NCI-H2107 (cell line): ENCODE measurements around the gene SPINK14.

ENCODE experiments used
- DNase-seq: peaks from one replicate; lab custom pipeline; 2025; lab: John Stamatoyannopoulos, UW

Gene SPINK14

DNA sequence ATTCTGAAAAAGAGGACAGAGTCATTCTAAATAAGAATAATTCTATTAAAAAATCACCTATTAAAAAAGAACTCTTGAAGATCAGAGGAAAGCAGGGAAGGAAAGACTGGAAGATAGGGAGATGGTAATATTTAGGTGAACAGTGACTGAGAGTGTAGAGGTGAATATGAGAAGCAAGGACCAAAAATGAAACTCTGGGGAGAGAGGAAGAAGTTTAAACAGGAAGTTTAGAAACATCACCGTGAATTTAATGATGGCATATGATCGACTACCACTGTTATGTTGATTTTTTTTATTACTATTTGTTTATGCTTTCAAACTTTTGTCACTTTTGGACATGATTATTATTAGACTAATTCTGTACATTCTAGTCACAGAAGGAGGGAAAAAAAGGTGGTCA is 32.8 kb downstream of the SPINK14 start:
- no peak for DNase-seq

DNA sequence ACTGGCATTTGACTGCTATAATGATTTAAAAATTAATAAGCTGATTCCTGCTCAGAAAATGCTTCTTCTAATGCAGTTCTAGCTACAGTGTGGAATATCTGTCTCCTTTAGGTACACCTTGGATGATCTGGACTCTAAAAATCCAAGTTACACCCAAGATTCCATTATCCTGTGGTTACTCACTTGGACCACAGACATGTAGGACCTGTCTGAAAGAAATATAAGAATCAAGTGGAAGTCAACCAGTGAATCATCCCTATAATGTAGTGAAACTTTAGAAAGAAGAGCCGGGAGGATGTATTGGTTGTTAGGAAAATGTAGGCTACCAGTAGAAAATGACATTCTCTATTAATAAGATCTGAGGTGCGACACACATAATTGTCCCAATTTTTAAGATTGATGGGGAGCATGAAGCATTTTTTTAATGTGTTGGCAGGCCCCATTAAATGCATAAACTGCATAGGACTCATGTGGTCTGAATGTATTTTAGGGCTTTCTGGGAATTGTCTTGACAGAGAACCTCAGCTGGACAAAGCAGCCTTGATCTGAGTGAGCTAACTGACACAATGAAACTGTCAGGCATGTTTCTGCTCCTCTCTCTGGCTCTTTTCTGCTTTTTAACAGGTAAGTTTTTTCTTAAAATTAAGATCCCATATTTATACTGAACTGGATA is 34.3 kb downstream of the SPINK14 start, which contains the start of gene SPINK6:
TSS of gene SPINK6 (plus strand) at position 512 of the 673 bp plus-strand sequence. CDS start at position 567, 55 bp downstream.
- no peak for DNase-seq

DNA sequence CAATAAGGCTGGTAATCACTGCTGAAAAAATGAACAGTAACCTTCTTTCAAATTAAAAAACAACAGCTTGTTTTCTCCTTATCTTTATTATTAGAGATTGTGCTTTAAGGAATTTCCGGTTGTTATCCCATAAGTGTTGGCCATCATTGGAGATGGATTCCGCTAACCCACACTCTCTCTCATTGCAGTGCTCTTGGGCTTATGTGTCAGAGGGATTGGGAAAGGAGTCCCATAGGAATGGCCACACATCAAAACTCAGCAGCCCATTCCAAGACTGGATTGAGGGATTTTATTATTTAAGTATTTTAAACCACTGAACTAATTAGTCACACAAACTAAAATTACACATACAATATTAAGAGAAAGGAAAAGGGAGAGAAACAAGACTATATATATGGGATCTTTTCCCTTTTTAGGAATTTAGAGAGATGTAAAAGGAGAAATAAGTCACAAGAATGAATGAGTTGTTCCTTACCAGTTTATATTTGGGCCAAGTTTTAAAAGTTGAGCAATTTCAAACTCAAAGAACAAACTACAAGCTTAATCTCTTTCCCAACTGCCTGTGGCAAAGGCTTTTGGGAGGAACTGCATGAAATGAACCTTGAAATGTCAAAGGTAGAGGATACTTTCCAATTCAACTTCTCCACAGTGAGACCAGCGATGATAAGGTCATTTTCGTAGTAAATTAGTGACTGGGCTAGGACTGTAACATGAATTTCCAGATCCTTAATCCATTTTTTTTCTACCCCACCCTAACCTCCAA is 36.9 kb downstream of the SPINK14 start:
- DNase-seq, result no peak

DNA sequence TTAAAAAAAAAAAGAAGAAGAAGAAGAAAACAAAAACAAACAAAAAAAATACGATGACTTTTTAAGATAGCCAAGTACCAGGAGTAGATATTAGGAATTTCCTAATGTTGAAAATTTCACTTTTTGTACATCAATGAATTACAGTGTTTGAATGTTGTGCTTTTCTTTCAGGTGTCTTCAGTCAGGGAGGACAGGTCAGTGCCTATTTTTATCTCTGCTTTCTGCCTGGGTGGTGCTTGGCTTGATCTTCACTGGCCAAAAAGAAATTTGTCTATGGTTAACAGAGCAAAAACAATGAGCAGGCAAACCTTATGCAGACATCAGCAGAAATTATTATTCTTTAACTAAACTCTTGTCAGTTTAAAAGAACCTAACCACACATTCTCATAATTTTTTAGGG is 37.5 kb downstream of the SPINK14 start:
- no peak for DNase-seq

DNA sequence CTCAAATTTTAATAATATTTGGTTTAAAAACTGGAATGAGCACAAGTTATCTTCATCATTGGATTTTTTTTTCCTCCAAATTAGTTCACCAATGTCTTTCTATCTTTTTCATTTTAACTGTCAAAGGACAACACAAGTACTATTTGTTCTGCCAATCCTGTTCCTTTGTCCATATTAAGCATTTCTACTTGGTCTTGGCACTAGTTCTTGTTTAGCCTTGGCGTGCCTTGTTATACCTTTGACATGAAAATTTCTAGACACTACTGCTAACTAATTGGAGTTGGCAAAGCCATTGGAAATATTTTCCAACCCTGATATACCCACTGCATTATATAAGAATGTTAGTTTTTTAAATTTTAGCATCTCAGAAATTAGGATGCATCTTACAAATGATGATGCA is 38.3 kb downstream of the SPINK14 start:
- no peak for DNase-seq

DNA sequence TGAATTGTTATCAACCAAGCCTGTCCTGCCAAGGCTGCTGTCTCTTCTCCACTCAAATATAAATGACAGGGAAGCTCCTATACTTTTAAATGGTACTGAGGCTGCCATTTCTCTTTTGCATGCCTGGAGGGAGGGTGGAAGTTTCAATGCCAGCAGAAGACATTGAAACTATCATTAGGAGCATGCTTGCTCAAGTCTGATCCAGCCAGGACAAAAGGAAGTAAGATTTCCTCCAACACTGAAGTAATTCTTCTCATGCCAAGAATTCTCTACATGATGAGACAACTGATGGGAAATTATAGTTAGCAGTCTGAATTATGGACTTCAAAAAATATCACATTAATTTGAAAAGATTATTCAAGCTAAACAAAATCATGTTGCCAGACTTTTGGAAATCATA is 39.9 kb downstream of the SPINK14 start:
- no peak for DNase-seq

DNA sequence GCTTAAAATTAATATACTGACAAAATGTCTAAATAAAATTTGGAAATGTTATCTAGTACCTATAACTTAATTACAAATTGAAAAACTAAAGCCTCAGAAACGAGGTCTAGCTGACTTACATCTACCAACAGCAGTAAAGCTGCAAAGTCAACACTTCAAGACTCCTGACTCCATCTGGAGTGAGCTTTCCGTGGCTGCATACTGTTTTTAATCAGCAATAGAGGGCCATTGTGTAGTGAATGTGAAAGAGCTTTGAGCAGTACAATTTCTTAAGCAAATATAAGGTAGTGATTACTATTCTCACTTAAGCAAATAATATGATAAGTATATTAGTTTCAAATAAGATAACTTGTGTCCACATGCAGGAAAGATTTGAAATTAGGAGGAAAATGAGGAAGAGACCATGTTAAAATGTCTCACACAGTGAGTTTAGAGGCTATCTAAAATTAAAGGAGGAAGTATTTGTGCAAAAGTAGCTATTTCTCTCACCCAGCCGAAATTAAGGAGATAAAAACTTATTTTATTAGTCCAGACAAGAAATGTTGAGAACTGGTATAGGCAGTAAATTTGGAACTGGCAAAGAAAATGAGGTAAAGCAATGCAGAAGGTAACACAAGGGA is 40.9 kb downstream of the SPINK14 start:
- no peak for DNase-seq

DNA sequence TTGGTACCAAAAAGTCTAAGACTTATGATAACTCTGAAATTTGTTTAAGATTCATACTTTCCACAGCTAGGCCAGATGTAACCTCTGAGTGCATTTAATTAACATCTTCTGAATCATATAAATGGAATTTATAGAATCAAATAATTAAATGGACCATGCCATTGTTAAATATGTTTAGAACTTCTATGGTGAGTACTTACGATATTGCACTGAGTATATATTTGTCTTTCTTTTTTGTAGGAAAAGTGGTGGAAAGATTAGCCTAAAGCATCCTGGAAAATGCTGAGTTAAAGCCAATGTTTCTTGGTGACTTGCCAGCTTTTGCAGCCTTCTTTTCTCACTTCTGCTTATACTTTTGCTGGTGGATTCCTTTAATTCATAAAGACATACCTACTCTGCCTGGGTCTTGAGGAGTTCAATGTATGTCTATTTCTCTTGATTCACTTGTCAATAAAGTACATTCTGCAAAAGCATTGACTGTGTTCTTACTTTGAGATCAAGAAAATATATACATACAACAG is 46.4 kb downstream of the SPINK14 start:
- DNase-seq, result no peak

DNA sequence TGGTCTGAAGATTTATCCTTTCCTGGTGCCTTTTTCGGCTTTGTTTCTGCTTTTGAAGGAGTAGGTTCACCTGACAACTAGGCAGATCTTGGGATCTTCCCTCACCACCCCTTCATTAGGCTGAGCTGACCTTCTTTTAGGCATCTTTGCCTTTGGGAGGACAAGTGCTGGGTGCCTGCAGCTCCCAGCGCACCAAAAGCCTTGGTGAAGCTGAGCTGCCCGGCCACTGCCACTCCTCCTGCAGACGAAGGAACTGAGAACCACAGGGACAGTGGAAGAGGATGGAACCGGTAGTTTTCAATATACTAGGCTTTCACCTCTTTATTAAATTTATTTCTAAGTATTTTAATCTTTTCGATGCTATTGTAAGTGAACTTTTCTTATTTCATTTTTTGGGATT is 53.2 kb downstream of the SPINK14 start:
- no peak for DNase-seq

DNA sequence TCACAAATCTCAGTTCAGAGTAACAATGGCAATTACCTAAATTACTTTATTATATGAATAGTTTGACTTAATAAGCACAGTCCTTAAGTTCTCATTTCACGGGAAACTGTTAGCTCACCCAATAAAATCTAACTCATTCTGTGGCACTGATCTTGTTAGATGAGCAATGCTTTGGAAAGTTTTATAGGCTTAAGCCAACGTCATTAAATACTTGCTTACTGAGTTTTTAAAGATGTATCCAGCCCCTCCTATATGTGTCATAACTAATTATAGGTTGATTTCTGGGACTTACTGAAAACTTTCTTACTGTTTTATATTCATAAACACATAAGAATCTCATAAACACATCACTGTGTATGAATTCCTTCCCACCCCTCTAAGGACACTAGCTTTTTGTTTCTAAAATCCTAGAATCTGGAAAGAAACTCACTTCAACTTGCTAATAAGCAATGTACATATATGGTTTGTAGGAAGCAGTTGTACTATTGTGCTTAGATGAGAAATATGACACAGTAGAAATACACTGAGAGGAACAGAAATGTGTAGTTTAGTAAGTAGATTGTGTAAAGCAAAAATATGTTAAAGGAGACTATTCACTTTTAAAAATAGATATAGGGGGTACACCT is 55.9 kb downstream of the SPINK14 start:
- DNase-seq, result no peak
